ENCODE data around the gene IL34. TPM values are rescaled to one million over a fixed set of nuclear protein-coding genes. Genes with fewer than 3 reads are reported as not detected.

The IL34 gene
- total and polyA plus RNA-seq, 2 experiments from 2014 or later: 4.3 to 6.6 TPM

DNA sequence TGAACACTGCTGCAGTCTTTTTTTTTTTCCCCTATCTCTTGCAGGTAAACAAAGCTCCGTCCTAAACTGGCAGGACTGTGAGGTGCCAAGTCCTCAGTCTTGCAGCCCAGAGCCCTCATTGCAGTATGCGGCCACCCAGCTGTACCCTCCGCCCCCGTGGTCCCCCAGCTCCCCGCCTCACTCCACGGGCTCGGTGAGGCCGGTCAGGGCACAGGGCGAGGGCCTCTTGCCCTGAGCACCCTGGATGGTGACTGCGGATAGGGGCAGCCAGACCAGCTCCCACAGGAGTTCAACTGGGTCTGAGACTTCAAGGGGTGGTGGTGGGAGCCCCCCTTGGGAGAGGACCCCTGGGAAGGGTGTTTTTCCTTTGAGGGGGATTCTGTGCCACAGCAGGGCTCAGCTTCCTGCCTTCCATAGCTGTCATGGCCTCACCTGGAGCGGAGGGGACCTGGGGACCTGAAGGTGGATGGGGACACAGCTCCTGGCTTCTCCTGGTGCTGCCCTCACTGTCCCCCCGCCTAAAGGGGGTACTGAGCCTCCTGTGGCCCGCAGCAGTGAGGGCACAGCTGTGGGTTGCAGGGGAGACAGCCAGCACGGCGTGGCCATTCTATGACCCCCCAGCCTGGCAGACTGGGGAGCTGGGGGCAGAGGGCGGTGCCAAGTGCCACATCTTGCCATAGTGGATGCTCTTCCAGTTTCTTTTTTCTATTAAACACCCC is 13.8 kb downstream of the IL34 start:
- H3K4me2 ChIP-seq: peak overlapping the region; percentile 71; the same call in 1 of the 2 replicates
- no peak overlapping the region for H3K4me3 Mint-ChIP-seq
- H3K36me3 ChIP-seq (ENCODE audit: insufficient read depth): no peaks in the 10 kb centered on the region; the same call in 1 of the 2 replicates
- 0 out of 2 replicates have a peak overlapping the region, but pooled peaks have one; percentile 59 for H3K27ac ChIP-seq (ENCODE audit: low read depth)
- no peak overlapping the region for H3K27ac Mint-ChIP-seq
- H3K9me2 ChIP-seq (ENCODE audit: insufficient read depth): no peaks in the 10 kb centered on the region
- H3K4me1 ChIP-seq (ENCODE audit: insufficient read depth): peaks cover 10% of the 10 kb centered on the region
- no peak for TF ChIP-seq EZH2phosphoT487 (IDR thresholded peaks at IDR 0.05; ENCODE audit: unreplicated experiment)
- TF ChIP-seq ZNF114 (CRISPR knock-in tag; IDR thresholded peaks at IDR 0.05): no peak
- no peak for TF ChIP-seq CTCF (conservative IDR thresholded peaks at IDR 0.05; ENCODE audit: low read depth in 2 of 2)
- TF ChIP-seq CREB1 (CRISPR knock-in tag; IDR thresholded peaks at IDR 0.05; ENCODE audit: low read depth): no peak
- no peak overlapping the region for H3K4me3 ChIP-seq
- peaks cover 20% of the 10 kb centered on the region for H3K4me1 Mint-ChIP-seq
- no peaks in the 10 kb centered on the region for H3K79me2 ChIP-seq (replicated peaks; ENCODE audit: insufficient read depth)
- H3K36me3 Mint-ChIP-seq (ENCODE audit: low read depth): no peaks in the 10 kb centered on the region; the same call in 2 of the 3 replicates
- H3F3A ChIP-seq (replicated peaks; ENCODE audit: low read depth): 0 out of 2 replicates have a peak, but pooled peaks cover 5% of the 10 kb centered on the region
- H3K27me3 Mint-ChIP-seq (ENCODE audit: insufficient read depth, low read depth, poor library complexity): peaks cover 8% of the 10 kb centered on the region
- H4K20me1 ChIP-seq (replicated peaks; ENCODE audit: insufficient read depth): no peaks in the 10 kb centered on the region
- ATAC-seq: no peak
- H3K27me3 ChIP-seq (ENCODE audit: insufficient read depth): no peaks in the 10 kb centered on the region
- no peaks in the 10 kb centered on the region for H3K9me3 Mint-ChIP-seq
- no peak for DNase-seq (ENCODE audit: low spot score)
- H2AFZ ChIP-seq: no peak overlapping the region

- Mint-ChIP-seq H3K4me3 (no peak overlapping the region), H3K9me3 (no peaks in the 10 kb centered on the region), H3K36me3 (ENCODE audit: low read depth) (peaks cover 3% of the 10 kb centered on the region; the same call in 2 of the 3 replicates), H3K27me3 (ENCODE audit: insufficient read depth, low read depth, poor library complexity) (peaks cover 9% of the 10 kb centered on the region), H3K27ac (no peak overlapping the region), H3K4me1 (peaks cover 20% of the 10 kb centered on the region)
- ATAC-seq: peak; percentile 65
- no peak for TF ChIP-seq NANOG (IDR thresholded peaks at IDR 0.05; ENCODE audit: borderline replicate concordance)
- TF ChIP-seq POLR2AphosphoS5 (IDR thresholded peaks at IDR 0.05; ENCODE audit: low read depth): no peak
- no peak for TF ChIP-seq EZH2 (IDR thresholded peaks at IDR 0.05; ENCODE audit: low read depth, unreplicated experiment)
- TF ChIP-seq EZH2phosphoT487 (IDR thresholded peaks at IDR 0.05; ENCODE audit: unreplicated experiment): no peak
- no peak for TF ChIP-seq CTCF (conservative IDR thresholded peaks at IDR 0.05; ENCODE audit: low read depth in 2 of 2)
- no peak for TF ChIP-seq STAT1 (IDR thresholded peaks at IDR 0.05; ENCODE audit: unreplicated experiment)
- Histone ChIP-seq H3K27me3 (ENCODE audit: insufficient read depth) (no peaks in the 10 kb centered on the region), H3K4me1 (ENCODE audit: insufficient read depth) (peaks cover 10% of the 10 kb centered on the region), H4K20me1 (replicated peaks; ENCODE audit: insufficient read depth) (no peaks in the 10 kb centered on the region), H3K4me2 (peak overlapping the region; percentile 71), H3K27ac (ENCODE audit: low read depth) (0 out of 2 replicates have a peak overlapping the region, but pooled peaks have one; percentile 81), H3F3A (replicated peaks; ENCODE audit: low read depth) (0 out of 2 replicates have a peak, but pooled peaks cover 5% of the 10 kb centered on the region), H2AFZ (no peak overlapping the region), H3K36me3 (ENCODE audit: insufficient read depth) (no peaks in the 10 kb centered on the region; the same call in 1 of the 2 replicates), H3K9me2 (ENCODE audit: insufficient read depth) (no peaks in the 10 kb centered on the region), H3K4me3 (no peak overlapping the region), H3K79me2 (replicated peaks; ENCODE audit: insufficient read depth) (no peaks in the 10 kb centered on the region)
- peak; percentile 75 for DNase-seq (ENCODE audit: low spot score)
Measured at GRCh38 chr16:70660672-70661350, 14.5 kb downstream of the IL34 start.

Data from GM23338 (cell line).